SK-MEL-5 (cell line): ENCODE results near the gene KLRC4. TPM values are rescaled to one million over a fixed set of nuclear protein-coding genes. Genes with fewer than 3 reads are reported as not detected.
"Not testable (repeated sequence)": the region's sequence is repeated elsewhere in the genome, so short reads cannot be mapped to it uniquely, and the experiment has no call there.

Experiments
- DNase-seq: peaks from one replicate; pipeline ENCODE4 v3.0.0-alpha.2; 2016; ENCODE audit warnings: low read depth, low spot score
- in situ Hi-C: cut with HindIII; loops from 2 replicates; pipeline ENCODE4 v1.10.0; 2016; ENCODE audit warnings: low sequenced_read_pairs, high pct_unique_total_duplicates, low pct_unique_long_range_greater_than_20kb
- total RNA-seq: library from RNA; depleted of rRNA; stranded (reverse); fragments of >200 nt; shearing (Covaris generic); gene quantifications from 2 replicates; pipeline ENCODE4 v1.2.3, GENCODE V29; 2014

Gene KLRC4
- total RNA-seq, 1 experiment from 2014 or later = 0.16 TPM

DNA sequence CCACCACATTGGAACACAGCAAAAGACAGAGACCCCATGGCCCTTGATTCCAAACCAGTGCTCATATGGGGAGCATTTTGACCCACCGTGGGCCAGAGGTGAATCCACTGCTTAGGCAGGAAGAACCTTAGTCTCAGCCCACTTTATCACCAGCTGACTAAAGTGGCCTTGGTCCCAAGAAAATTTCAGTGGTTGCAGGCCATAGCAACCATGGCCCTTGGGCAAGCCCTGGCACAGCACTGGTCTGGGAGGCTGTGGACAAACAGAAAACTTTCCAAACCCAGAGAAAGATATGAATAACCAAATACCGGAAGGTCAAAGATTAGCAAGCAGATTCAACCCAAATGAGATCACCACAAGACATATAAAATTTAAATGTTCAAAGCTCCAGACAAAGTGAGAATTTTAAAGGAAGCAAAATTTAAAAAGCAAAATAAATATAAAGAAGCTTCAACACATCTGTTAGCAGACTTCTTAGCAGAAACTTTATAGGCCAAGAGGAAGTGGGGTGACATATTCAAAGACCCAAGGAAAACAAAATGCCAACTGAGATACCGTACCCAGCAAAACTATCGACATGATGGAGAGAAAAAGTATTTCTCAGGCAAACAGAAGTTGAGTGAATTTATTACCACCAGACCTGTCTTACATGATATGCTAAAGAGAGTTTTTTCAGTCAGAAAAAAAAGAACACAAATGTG, 27.5 kb downstream of the KLRC4 start:
- DNase-seq = no peak

DNA sequence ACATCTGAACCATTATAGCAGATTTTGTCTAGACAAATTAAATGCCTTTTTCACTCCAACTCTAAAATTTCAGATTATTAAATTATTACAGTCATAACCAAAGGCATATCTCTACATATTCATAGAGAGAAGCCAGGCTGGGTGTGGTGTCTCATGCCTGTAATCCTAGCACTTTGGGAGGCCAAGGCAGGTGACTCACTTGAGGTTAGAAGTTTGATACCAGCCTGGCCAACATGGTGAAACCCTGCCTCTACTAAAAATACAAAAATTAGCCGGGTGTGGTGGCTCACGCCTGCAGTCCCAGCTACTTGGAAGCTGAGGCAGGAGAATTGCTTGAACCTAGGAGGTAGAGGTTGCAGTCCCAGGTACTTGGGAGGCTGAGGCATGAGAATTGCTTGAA, 30.8 kb downstream of the KLRC4 start:
- not testable (repeated sequence) for DNase-seq

More for the DNA sequence above, 27.5 kb downstream of the KLRC4 start:
- in situ Hi-C loops = no loop called here

DNA sequence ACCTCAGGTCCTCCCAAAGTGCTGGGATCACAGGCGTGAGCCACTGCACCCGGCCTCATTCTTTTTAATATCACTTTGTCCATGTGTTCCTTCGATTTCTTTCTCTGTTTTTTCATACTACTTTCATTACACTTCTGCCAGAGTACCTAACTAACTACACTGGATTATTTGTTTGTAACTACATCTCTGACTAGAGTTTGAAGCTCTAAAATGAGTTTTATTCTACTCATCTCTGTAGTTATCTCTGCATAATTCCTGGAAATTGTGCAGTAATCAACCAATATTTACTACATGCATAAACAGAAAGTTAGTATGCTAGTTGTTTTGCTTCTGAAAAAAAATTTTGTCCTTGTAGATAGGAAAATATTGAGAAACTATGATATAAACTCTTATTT, 34.9 kb downstream of the KLRC4 start:
- in situ Hi-C loops = no loop called here
- no peak for DNase-seq

More for the DNA sequence above, 30.8 kb downstream of the KLRC4 start:
- in situ Hi-C loops = not testable (repeated sequence)

DNA sequence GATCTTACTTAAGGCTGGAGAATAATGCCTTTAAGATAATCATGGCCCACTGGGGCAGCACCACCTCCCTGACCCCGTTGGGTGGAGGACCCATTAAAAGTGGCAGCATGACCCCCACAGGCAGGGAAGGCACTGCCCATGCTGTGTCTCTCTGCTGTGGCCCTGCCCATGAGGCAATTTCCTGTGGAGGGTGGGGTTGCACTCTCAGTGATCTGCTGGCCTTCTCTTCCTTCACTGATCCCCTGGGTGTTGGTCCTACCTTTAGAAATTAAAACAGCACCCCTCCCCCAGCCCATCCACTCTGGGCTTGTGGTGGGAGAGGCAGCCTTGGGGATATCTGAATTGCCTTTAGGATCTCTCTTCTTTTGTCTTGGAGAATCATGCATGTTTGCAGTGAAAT, 37.0 kb downstream of the KLRC4 start:
- in situ Hi-C loops = no loop called here
- DNase-seq = no peak

DNA sequence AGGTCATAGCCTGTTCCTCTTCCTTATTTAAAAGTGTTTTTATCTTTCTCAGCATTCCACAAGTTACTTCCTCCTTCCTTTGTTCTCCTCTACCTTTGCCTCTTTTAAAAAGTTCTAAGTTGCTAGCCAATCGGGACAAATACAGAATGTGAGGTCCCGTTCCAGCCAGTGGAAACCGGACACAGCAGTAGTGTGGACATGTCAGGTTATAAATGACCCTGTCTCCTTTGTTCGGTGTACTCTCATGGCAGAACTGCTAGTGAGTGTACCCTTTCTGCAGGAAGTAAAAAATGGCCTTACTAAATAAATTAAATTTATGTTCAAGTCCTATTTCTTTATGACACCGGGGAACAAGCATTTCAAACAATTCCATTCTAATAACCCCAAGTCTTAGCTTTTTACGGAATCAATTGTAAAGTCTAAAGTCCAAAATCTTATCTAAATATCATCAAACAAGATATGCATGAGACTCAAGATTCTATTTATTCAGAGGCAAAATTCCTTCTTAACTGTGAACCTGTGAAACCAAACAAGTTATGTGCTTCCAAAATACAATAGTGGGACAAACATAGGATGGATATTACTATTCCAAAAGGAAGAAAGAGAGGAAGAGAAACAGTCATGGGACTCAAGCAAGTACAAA, 37.5 kb downstream of the KLRC4 start:
- DNase-seq, in situ Hi-C loops: not testable (repeated sequence)

DNA sequence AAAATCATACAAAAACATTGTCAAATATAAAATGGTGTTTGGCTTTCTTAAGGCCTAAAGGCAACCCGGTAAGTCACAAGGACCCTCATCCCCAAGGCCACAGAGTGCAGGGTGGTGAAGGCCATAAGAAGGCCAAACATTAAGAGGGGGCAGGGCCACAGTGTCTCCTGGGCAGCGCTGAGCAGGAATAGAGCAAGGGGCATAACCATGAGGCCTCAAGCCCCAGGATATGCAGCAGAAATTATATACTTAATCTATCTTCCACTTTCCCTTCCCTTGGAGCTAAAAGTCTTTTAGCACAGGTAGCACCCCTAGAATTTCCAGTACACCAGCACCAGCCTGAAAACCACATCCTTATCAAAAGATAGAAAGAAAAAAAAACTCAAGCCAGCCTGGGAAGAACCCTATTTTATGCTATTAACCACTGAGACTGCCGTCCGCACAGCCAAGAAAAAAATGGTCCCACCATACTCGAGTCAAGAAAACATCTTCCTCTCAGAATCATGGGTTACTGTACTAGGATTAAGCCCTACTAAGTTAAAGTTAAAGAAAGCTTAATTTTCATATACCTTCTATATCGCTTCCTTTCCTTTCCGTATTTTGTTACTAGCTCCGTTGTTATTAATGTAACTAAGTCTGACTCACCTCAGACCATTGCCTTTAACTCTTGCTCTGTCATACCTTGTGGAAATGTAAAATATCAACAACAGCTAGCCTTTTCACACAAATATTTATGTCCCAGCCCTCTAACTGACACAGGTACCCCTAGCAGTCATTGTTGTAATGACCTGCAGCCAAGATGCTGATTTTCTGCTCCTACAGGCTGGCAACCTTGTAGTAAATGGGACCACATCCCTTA, 39.8 kb downstream of the KLRC4 start:
- DNase-seq = no peak
- in situ Hi-C loops = no loop called here

DNA sequence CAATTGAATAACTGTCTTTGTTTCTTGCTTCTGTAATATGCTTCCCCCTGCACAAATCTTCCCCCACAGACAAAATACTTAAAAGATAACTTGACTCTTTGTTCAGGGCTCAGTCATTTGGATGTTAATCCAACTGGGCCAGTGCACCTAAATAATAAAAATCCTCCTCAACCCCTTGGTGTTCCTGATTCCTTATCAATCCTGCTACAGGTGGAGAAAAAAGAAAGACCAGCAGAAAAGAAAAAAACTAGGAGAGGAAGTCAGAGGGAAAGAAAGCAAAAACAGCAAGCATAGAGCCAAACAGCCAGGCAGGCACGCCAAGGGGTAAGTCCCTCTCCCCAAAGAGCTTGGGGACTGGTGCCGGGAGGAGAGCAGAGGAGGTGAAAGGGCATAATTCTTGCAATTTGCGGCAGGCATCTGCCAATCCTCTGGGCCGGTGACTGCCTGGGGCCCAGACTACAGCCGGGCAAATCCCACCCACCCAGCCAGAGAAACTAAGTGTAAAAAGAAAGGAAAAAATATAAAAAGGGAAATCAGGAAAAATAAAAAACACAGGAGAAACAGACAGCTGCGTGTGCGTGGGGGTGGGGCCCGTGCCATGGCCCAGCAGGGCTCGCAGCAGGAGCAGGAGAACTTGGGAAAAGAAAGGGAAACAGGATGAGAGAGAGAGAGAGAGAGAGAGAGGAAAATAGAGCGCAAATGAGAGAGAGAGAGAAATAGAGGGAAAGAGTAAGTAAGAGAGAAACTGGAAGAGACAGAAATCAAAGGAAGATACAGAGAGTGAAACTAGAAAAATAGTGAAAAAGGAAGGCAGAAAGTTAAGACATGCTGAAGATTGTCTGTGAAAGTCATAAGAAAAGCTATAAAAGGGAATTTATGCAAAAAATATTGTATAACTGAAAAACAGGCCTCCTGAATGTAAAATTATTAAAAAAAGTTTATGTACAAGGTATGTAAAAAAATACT, 41.1 kb downstream of the KLRC4 start:
- no peak for DNase-seq
- in situ Hi-C loops = no loop called here

DNA sequence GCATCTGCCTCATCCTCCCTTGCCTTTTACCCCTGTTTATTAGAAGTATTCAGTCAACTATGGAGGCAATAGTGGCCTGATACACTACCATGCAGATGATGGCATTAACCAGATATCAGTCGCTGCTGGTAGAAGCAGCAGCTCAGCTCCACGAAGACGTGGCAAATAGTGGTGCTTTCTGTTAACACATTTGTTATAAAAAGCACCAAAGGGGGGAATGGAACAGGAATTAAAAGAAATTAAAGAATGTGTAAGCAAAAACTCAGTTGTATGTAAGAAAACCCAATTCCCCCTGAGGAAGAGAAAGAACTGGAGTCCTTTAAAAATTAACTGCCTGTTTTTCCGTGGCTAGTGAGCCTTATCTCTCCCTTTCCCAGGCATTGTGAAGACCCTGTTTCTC, 41.8 kb downstream of the KLRC4 start:
- in situ Hi-C loops = not testable (repeated sequence)

DNA sequence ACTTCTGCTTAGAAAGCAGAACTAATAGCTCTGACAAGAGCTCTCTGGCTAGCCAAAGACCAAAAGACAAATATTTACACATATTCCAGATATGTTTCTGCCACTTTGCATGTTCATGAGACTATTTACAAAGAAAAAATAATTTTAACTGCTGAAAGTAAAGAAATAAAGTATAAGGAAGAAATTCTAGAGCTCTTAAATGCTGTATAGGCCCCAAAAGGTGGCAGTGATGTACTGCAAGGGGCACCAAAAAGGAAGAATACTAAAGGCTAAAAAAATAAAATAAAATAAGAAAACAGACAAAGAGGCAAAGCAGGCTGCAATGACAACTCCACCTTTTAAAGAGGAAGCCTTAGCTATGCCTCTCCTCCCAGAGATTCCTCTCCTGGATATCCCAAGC, 42.7 kb downstream of the KLRC4 start:
- DNase-seq = peak; percentile 56
- in situ Hi-C loops = no loop called here

More for the DNA sequence above, 41.8 kb downstream of the KLRC4 start:
- DNase-seq = not testable (repeated sequence)

DNA sequence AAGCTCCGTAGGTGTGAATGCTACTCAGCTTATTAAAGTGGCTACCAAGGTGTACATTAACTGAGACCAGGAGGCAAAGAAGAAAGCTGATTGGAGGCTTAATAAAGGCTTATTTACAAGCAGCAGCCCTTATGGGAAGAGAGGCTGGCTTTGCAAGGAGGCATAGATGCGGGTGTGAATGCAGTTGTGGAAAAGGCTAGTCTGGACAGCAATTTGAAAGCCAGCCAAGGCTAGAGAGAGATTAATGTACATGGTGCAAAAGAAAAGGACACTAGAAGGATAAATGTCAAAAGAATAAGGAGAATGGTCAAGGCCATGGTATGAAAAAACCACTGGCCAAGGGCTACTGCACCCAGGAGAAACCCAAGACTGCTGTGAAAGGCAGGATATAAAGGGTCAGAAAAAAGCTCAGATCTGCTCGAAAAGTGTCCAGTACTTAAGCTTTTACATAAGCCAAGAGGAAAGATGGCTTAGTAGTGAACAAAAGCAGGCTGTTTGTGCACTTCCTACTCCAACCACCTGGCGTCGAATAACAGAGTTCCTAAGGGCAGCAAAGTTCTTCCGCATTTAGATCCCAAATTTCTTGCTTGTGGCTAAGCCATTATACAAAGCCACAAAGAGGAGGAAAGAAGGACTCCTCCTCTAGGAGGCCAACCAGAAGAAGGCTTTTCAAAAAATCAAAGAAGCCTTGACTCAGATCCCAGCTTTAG, 43.7 kb downstream of the KLRC4 start:
- DNase-seq = peak; percentile 69
- in situ Hi-C loops = no loop called here

DNA sequence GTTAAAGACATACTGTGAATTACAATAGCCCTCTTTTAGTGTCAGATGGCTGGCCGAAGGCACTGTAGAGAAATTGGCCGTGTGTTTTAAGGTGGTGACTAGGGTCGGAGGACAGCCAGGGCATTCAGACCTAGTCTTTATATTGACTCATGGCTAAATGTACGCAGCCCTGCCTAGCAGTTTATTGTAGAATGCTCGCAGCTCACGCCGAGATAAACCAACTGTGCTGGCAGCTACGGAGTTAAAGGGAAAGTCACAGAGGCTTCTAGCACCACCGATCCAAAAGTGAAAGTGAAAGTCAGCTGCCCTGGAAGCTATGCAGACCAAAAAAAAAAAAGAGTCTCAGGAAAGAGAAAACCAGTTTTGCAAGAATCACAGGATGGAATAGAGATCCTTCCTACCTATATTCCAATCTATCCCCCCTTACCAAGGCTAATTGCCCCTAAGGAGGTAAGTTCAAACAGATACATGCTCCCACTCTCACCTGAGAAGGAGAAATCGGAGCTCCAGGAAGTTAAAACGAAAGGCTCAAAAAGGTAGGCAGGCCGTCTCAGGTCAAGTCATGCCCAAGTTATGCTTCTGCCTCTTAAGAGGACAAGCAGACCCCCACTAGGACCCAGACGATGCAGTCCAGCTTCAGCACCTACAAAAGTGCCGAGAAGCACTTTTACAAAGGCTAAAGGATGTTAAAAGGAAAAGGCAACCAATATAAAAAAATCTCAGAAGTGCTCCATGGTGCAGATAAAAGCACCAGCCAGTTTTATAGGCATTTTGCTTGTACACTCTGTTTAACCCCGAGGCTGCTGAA, 44.5 kb downstream of the KLRC4 start:
- DNase-seq = peak; percentile 80
- in situ Hi-C loops = no loop called here

DNA sequence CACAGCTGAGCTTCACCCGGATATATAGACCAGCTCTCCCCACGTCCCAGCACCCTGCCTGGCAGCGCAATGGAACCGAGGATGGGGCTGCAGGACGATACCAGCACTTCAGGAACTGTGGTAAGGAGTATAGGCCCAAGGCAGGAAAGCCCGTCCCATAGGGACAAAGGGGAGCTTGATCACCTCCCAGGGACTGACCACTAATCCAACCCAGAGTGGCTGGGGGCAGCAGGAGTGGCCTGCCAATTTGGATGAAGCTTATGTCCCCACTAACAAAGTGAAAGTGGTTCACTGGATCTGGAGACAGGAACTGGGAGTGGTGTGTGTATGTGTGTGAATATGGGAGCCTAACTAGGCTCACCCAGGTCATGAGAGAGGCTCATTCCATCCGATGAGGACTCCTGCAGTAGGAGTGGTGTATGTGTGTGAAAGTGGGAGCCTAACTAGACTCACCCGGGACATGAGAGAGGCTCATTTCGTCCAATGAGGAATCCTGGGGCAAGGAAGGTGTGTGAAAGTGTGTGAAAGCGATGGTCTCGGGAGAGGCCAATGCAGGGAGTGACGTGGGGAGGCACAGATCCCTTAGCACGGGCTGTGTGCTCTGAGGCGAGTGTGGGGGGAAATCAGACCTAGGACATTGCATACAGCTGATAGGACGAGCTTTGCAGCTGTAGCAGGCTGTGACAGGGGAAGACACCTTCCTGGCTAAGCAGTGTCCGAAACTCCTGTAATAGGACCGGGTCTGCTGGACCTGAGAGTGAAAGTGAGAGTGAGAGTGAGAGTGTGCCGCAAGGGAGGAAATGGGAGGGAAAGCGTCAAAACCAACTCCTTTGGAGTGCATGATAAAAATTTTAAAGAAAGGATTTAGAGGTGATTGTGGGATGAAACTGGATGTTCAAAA, 45.4 kb downstream of the KLRC4 start:
- in situ Hi-C loops = no loop called here
- DNase-seq = peak; percentile 65

DNA sequence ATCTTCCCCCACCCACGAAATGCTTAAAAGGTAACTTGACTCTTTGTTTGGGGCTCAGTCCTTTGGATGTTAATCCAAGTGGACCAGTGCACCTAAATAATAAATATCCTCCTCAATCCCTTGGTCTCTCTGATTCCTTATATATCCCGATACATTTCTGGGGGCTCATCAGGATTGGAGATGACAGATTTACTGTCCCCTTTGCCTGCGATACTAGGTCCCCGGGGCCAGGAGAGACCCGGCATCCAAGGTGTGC, 46.0 kb downstream of the KLRC4 start:
- peak; percentile 23 for DNase-seq
- in situ Hi-C loops = no loop called here

DNA sequence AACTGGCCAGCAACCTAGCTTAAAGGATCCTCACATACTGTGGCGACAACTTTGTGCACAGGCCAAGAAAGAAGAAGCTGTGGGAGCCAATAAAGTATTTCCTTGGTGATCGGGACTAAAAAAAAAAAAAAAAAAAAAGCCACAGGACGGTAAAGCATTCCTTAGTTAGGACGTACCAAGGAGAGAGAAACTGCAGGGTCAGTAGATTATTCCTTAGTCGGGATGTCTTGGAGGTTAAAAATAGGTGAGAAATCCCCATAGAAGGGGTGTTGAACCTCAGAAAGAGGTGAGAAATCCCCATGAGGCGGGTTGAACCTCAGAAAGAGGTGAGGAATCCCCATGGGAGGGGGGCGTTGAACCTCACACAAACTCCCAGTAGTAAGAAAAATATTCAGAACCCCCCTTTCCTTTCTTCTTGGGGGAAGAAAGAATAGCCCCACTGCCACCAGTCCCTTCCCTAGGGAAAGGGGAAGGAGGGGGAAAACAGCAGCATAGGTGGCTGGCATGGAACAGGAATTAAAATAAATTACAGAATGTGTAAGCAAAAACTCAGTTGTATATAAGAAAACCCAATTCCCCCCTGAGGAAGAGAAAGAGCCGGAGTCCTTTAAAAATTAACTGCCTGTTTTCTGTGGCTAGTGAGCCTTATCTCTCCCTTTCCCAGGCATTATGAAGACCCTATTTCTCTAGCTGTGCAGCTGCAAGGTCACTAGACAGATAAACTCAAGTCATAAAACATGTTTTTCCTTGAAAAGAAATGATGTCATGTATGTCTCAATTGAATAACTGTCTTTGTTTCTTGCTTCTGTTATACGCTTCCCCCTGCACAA, 46.5 kb downstream of the KLRC4 start:
- in situ Hi-C loops = no loop called here
- DNase-seq = no peak

DNA sequence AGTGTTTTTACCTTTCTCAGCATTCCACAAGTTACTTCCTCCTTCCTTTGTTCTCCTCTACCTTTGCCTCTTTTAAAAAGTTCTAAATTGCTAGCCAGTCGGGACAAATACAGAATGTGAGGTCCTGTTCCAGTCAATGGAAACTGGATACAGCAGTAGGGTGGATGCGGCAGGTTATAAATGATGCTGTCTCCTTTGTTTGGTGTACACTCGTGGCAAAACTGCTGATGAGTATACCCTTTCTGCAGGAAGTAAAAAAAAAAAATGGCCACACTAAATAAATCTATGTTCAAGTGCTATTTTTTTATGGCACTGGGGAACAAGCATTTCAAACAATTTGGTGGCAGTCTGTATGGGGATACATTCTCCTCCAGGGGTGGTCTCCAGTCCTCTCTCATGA, 47.2 kb downstream of the KLRC4 start:
- DNase-seq = no peak
- in situ Hi-C loops = no loop called here
